Activated T-helper 2 cell treated with anti-CD3 and anti-CD28 coated beads, Interferon-gamma antibody, Interleukin-2, Interleukin-4, amounts not matched to agents 10 μg/mL and 5 μg/mL and 100 μg/mL, durations not matched to agents 14 hours and 24 hours and 36 hours (primary cell): ENCODE results near the gene XRCC2. TPM values are rescaled to one million over a fixed set of nuclear protein-coding genes. Genes with fewer than 3 reads are reported as not detected.
"Not testable (repeated sequence)": the region's sequence is repeated elsewhere in the genome, so short reads cannot be mapped to it uniquely, and the experiment has no call there.

Experiments used
- DNase-seq: peaks from one replicate; pipeline ENCODE4 v3.0.0; 2021; ENCODE audit warnings: low spot score
- H3K27ac Mint-ChIP-seq: one replicate; pipeline ENCODE4 v1.8.0; 2021; ENCODE audit warnings: mixed read lengths
- H3K27me3 Mint-ChIP-seq: one replicate; pipeline ENCODE4 v1.8.0; 2021; ENCODE audit warnings: low read depth, mixed read lengths
- H3K36me3 Mint-ChIP-seq: one replicate; pipeline ENCODE4 v1.8.0; 2021; ENCODE audit warnings: low read depth, mixed read lengths
- H3K4me1 Mint-ChIP-seq: one replicate; pipeline ENCODE4 v1.8.0; 2021; ENCODE audit warnings: low read depth, mixed read lengths
- H3K4me3 Mint-ChIP-seq: one replicate; pipeline ENCODE4 v1.8.0; 2021; ENCODE audit warnings: low read depth, mild to moderate bottlenecking, moderate library complexity, mixed read lengths
- H3K9me3 Mint-ChIP-seq: one replicate; pipeline ENCODE4 v1.8.0; 2021; ENCODE audit warnings: mixed read lengths
- intact Hi-C: fragments of 100-400 bp; cut with micrococcal nuclease; formaldehyde crosslinking; loops from one replicate; pipeline ENCODE4 v1.15.1; 2023
- total RNA-seq: library from RNA; stranded (reverse); gene quantifications from 2 replicates; pipeline ENCODE4 v1.2.3, GENCODE V29; 2022

Gene XRCC2
- total RNA-seq, 1 donor from 2014 or later = 21.8 TPM

- no peaks in the 10 kb centered on the region for H3K9me3 Mint-ChIP-seq
- H3K36me3 Mint-ChIP-seq = peaks cover 37% of the 10 kb centered on the region
These were observed 15.9 kb downstream of the XRCC2 start for GRCh38 chr7:152660021-152660420.

DNA sequence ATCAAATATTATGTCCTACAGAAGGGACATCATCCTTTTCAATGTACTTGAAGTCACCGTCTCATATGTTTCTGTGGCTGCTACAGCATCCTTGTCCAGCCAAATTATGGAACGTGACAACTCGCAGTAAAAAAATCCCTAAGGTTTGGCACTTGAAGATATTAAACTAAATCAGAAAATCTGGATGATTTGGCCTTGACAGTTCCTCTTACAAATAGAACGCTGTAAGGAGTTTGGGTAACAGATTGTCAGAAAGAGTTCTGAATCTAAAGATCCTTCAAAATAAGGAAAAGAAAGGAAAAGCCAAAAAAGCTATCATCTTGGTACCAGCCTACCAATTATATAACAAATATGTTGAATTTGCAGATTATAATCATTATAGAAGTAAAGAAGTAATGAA lies 21.0 kb downstream of the XRCC2 start:
- Mint-ChIP-seq H3K9me3 (no peaks in the 10 kb centered on the region), H3K27ac (no peak overlapping the region), H3K4me3 (no peak overlapping the region), H3K4me1 (peaks cover 5% of the 10 kb centered on the region), H3K27me3 (no peaks in the 10 kb centered on the region), H3K36me3 (peaks cover 55% of the 10 kb centered on the region)
- DNase-seq = no peak
- intact Hi-C loops = no loop called here

More at GRCh38 chr7:152660021-152660420, 15.9 kb downstream of the XRCC2 start:
- no peak for DNase-seq
- H3K4me3 Mint-ChIP-seq = no peak overlapping the region
- H3K27me3 Mint-ChIP-seq = no peaks in the 10 kb centered on the region
- peaks cover 7% of the 10 kb centered on the region for H3K4me1 Mint-ChIP-seq
- no peak overlapping the region for H3K27ac Mint-ChIP-seq
- intact Hi-C loops = no loop called here

DNA sequence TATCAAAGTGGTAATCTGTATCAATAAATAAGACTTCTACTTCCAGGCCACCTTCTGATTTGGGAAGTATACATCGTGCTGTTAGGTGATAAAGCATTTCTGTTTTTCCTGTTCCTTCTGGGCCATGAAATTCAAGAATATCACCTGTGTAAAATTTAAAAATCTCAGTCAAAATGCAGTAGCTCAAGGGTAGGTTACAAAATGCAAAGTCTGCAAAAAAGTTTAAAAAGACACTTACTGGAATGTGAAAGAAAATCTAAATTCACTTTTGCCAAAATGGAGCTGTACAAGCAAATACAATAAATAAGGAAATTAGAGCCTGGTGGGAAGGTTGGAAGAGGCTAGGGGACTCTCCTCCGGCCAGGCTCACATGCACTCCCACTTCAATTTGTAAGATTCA lies 26.7 kb downstream of the XRCC2 start:
- intact Hi-C loops = no loop called here
- Mint-ChIP-seq H3K9me3 (peaks cover 7% of the 10 kb centered on the region), H3K4me3 (no peak overlapping the region), H3K36me3 (peaks cover 69% of the 10 kb centered on the region), H3K4me1 (peaks cover 1% of the 10 kb centered on the region), H3K27me3 (no peaks in the 10 kb centered on the region), H3K27ac (no peak overlapping the region)
- DNase-seq = no peak

GRCh38 chr7:152647009-152647408 lies 28.9 kb downstream of the XRCC2 start:
- Mint-ChIP-seq H3K9me3 (peaks cover 7% of the 10 kb centered on the region), H3K4me3 (no peak overlapping the region), H3K36me3 (peaks cover 57% of the 10 kb centered on the region), H3K4me1 (no peaks in the 10 kb centered on the region), H3K27me3 (no peaks in the 10 kb centered on the region), H3K27ac (no peak overlapping the region)
- intact Hi-C loops = no loop called here
- DNase-seq = no peak

- H3K27ac Mint-ChIP-seq, H3K4me1 Mint-ChIP-seq, H3K4me3 Mint-ChIP-seq: not testable (repeated sequence)
These were observed 29.4 kb downstream of the XRCC2 start for GRCh38 chr7:152646579-152646978.

DNA sequence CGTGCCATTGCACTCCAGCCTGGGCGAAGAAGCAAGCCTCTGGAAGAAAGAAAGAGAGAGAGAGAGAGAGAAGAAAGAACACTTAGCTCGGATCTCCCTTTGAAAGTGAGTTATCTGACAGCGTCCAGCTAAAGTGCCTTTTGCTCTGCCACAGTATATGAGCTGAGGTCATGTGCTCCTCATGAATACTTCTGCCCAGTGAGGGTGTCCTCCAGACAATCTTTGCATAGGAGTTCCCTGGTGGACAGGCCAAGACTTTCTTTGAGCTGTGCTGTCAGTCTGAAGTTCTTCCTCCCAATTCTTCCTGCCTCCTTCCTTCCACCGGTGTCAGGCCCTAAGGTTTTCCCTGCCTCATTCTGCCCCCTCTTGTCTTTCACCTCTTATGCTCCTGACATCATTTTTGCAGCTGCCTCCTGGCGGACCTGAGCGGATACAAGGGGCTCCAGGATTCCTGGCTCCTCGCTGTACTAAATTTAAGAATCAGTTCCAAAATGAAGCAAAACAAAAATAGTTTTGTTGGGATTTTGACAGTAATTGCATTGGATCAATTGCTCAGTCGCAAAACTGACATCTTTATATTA lies 31.9 kb downstream of the XRCC2 start:
- DNase-seq = no peak
- intact Hi-C loops = no loop called here
- Mint-ChIP-seq H3K27me3 (no peaks in the 10 kb centered on the region), H3K27ac (no peak overlapping the region), H3K4me3 (no peak overlapping the region), H3K4me1 (no peaks in the 10 kb centered on the region), H3K9me3 (peaks cover 7% of the 10 kb centered on the region), H3K36me3 (peaks cover 41% of the 10 kb centered on the region)

More at GRCh38 chr7:152646579-152646978, 29.4 kb downstream of the XRCC2 start:
- H3K9me3 Mint-ChIP-seq, H3K27me3 Mint-ChIP-seq, DNase-seq, intact Hi-C loops: not testable (repeated sequence)
- peaks cover 55% of the 10 kb centered on the region for H3K36me3 Mint-ChIP-seq

- no peaks in the 10 kb centered on the region for H3K9me3 Mint-ChIP-seq
- H3K36me3 Mint-ChIP-seq = peaks cover 16% of the 10 kb centered on the region
- intact Hi-C loops = no loop called here
- DNase-seq = no peak
- no peaks in the 10 kb centered on the region for H3K4me1 Mint-ChIP-seq
- H3K27me3 Mint-ChIP-seq = no peaks in the 10 kb centered on the region
- no peak overlapping the region for H3K27ac Mint-ChIP-seq
- H3K4me3 Mint-ChIP-seq = no peak overlapping the region
These were observed 34.6 kb downstream of the XRCC2 start for GRCh38 chr7:152641384-152641783.

- no peaks in the 10 kb centered on the region for H3K9me3 Mint-ChIP-seq
- H3K27me3 Mint-ChIP-seq = no peaks in the 10 kb centered on the region
- no peak overlapping the region for H3K4me3 Mint-ChIP-seq
- H3K4me1 Mint-ChIP-seq = no peaks in the 10 kb centered on the region
- H3K27ac Mint-ChIP-seq = no peak overlapping the region
- intact Hi-C loops = no loop called here
- no peak for DNase-seq
- H3K36me3 Mint-ChIP-seq = peaks cover 12% of the 10 kb centered on the region
These were observed 35.1 kb downstream of the XRCC2 start for GRCh38 chr7:152640829-152641228.

DNA sequence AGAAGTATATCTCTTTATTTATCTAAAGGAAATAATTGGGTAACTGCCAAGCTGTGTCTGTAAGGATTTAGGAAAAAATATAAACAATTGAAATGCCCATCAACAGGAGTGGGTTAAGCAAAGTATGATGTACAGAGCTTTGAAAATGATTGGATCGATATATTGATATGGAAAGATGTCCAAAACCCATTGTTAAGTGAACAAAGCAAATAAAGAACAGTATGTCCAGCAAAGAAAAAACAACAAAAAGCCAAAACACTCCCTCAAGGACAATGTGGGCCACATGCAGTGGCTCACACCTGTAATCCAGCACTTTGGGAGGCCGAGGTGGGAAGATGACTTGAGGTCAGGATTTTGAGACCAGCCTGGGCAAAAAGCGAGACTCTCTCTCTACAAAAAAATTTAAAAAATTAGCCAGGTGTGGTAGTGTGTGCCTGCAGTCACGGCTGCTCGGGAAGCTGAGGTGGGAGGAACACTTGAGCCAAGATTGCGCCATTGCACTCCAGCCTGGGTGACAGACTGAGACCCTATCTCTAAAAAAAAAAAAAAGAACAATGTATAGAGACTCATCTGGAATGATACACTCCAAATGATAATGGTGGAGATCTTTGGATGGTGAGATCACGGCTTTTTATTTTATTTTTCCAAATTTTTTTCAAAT lies 37.9 kb downstream of the XRCC2 start:
- Mint-ChIP-seq H3K9me3 (no peaks in the 10 kb centered on the region), H3K36me3 (no peaks in the 10 kb centered on the region), H3K4me1 (no peaks in the 10 kb centered on the region), H3K27ac (no peak overlapping the region), H3K4me3 (no peak overlapping the region), H3K27me3 (no peaks in the 10 kb centered on the region)
- intact Hi-C loops = no loop called here
- DNase-seq = no peak

- Mint-ChIP-seq H3K27ac (no peak overlapping the region), H3K9me3 (no peaks in the 10 kb centered on the region), H3K4me1 (no peaks in the 10 kb centered on the region), H3K4me3 (no peak overlapping the region), H3K27me3 (no peaks in the 10 kb centered on the region), H3K36me3 (no peaks in the 10 kb centered on the region)
- intact Hi-C loops = no loop called here
- DNase-seq = no peak
These were observed 38.8 kb downstream of the XRCC2 start for GRCh38 chr7:152637161-152637560.

GRCh38 chr7:152636441-152636840 lies 39.5 kb downstream of the XRCC2 start:
- H3K4me1 Mint-ChIP-seq = no peaks in the 10 kb centered on the region

DNA sequence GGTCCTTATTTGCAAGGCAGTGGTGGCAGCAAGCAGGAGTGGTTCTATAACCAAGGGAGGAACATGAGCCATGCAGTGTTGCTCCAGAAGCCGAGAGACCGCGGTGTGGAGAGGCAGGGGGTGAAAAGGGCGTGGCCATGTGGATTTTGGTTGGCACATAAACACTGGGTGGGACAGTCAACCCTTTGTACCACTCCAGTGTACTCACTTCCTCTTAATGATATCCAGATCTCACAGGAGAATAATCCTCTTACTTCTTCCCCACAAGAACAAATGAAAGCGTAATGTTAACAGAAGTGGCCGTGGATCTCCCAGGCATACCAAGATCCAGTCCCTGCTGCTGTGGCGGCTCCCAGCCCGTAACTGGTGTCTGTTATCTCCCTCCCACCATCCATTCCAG lies 42.4 kb downstream of the XRCC2 start:
- Mint-ChIP-seq H3K9me3 (no peaks in the 10 kb centered on the region), H3K4me1 (no peaks in the 10 kb centered on the region), H3K27me3 (peaks cover 2% of the 10 kb centered on the region), H3K27ac (no peak overlapping the region), H3K4me3 (no peak overlapping the region), H3K36me3 (no peaks in the 10 kb centered on the region)
- DNase-seq = no peak
- intact Hi-C loops = no loop called here

More at GRCh38 chr7:152636441-152636840, 39.5 kb downstream of the XRCC2 start:
- DNase-seq = no peak
- no peaks in the 10 kb centered on the region for H3K9me3 Mint-ChIP-seq
- H3K27me3 Mint-ChIP-seq = no peaks in the 10 kb centered on the region
- H3K27ac Mint-ChIP-seq = no peak overlapping the region
- no peak overlapping the region for H3K4me3 Mint-ChIP-seq
- intact Hi-C loops = no loop called here
- H3K36me3 Mint-ChIP-seq = no peaks in the 10 kb centered on the region

- H3K27me3 Mint-ChIP-seq = peaks cover 2% of the 10 kb centered on the region
- no peaks in the 10 kb centered on the region for H3K9me3 Mint-ChIP-seq
- DNase-seq = no peak
- intact Hi-C loops = no loop called here
- H3K36me3 Mint-ChIP-seq = no peaks in the 10 kb centered on the region
- H3K4me1 Mint-ChIP-seq = no peaks in the 10 kb centered on the region
- H3K4me3 Mint-ChIP-seq = no peak overlapping the region
- no peak overlapping the region for H3K27ac Mint-ChIP-seq
These were observed 42.9 kb downstream of the XRCC2 start for GRCh38 chr7:152633072-152633471.
